ENCODE measurements around the gene LIN52.

Gene LIN52

GRCh38 chr14:74195623-74196022 is 110.9 kb downstream of the LIN52 start:
- DNase-seq = no peak

- DNase-seq = no peak
These were observed 113.9 kb downstream of the LIN52 start for GRCh38 chr14:74198441-74199234.

- DNase-seq = no peak
These were observed 117.4 kb downstream of the LIN52 start for GRCh38 chr14:74202113-74202512.

GRCh38 chr14:74203639-74204038 is 118.9 kb downstream of the LIN52 start:
- DNase-seq = no peak

- DNase-seq = no peak
These were observed 119.7 kb downstream of the LIN52 start for GRCh38 chr14:74204491-74204890.

- no peak for DNase-seq
These were observed 121.1 kb downstream of the LIN52 start for GRCh38 chr14:74205882-74206281.

- no peak for DNase-seq
These were observed 123.2 kb downstream of the LIN52 start for GRCh38 chr14:74207943-74208342.

GRCh38 chr14:74208642-74209041 is 123.9 kb downstream of the LIN52 start:
- no peak for DNase-seq

- DNase-seq = no peak
These were observed 127.3 kb downstream of the LIN52 start for GRCh38 chr14:74211945-74212580.

GRCh38 chr14:74213907-74214803 is 129.4 kb downstream of the LIN52 start:
- DNase-seq = no peak

- DNase-seq = no peak
These were observed 131.9 kb downstream of the LIN52 start for GRCh38 chr14:74216671-74217070.

- DNase-seq = peak; percentile 65 to 68
These were observed 133.1 kb downstream of the LIN52 start for GRCh38 chr14:74217672-74218448.

- DNase-seq = no peak
These were observed 133.7 kb downstream of the LIN52 start for GRCh38 chr14:74218462-74218861.

- no peak for DNase-seq
These were observed 134.8 kb downstream of the LIN52 start for GRCh38 chr14:74219277-74220205.

- DNase-seq = no peak
These were observed 136.2 kb downstream of the LIN52 start for GRCh38 chr14:74220991-74221390.

GRCh38 chr14:74221741-74222140 is 137.0 kb downstream of the LIN52 start:
- no peak for DNase-seq

GRCh38 chr14:74223016-74223415 is 138.3 kb downstream of the LIN52 start:
- DNase-seq = no peak

- no peak for DNase-seq
These were observed 147.0 kb downstream of the LIN52 start for GRCh38 chr14:74231784-74232183.

GRCh38 chr14:74235017-74235416 is 150.3 kb downstream of the LIN52 start:
- DNase-seq = no peak

- DNase-seq = no peak
These were observed 152.7 kb downstream of the LIN52 start for GRCh38 chr14:74237441-74237840.

All from CD4-positive, alpha-beta T cell treated with Interleukin-1 beta for 1 hour (primary cell).